ENCODE data around the gene GADL1. TPM values are rescaled to one million over a fixed set of nuclear protein-coding genes. Genes with fewer than 3 reads are reported as not detected.

The GADL1 gene, protein sequence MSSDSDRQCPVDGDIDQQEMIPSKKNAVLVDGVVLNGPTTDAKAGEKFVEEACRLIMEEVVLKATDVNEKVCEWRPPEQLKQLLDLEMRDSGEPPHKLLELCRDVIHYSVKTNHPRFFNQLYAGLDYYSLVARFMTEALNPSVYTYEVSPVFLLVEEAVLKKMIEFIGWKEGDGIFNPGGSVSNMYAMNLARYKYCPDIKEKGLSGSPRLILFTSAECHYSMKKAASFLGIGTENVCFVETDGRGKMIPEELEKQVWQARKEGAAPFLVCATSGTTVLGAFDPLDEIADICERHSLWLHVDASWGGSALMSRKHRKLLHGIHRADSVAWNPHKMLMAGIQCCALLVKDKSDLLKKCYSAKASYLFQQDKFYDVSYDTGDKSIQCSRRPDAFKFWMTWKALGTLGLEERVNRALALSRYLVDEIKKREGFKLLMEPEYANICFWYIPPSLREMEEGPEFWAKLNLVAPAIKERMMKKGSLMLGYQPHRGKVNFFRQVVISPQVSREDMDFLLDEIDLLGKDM
- not detected for total RNA-seq (ENCODE audit: unreplicated experiment)
- long read RNA-seq, partial matches to known transcripts: 0 of 1 reads
- long read RNA-seq, other reads (novel, unspliced or antisense): 1 of 1 reads

- H3K9me3 Mint-ChIP-seq (ENCODE audit: unreplicated experiment): peaks cover 8% of the 10 kb centered on the region
- peaks cover 17% of the 10 kb centered on the region for H3K4me1 Mint-ChIP-seq (ENCODE audit: low read depth, unreplicated experiment)
- H3K36me3 Mint-ChIP-seq (ENCODE audit: unreplicated experiment): no peaks in the 10 kb centered on the region
- no peak for TF ChIP-seq CTCF (IDR thresholded peaks at IDR 0.05; ENCODE audit: partially characterized antibody, unreplicated experiment)
- H3K4me3 Mint-ChIP-seq (ENCODE audit: unreplicated experiment): peak within 1 kb of the TSS; percentile 82
- DNase-seq: peak; percentile 70
- H3K27me3 Mint-ChIP-seq (ENCODE audit: unreplicated experiment): peaks cover 8% of the 10 kb centered on the region
- H3K27ac Mint-ChIP-seq (ENCODE audit: unreplicated experiment): no peak within 1 kb of the TSS
Observed at GRCh38 chr3:30894521-30895251, at the start of gene GADL1. Gene GADL1, minus strand, starts transcription at chr3:30894661. Its CDS starts 47 bp downstream, at chr3:30894614.

- no peak for DNase-seq
- Mint-ChIP-seq H3K27me3 (ENCODE audit: unreplicated experiment) (no peaks in the 10 kb centered on the region), H3K36me3 (ENCODE audit: unreplicated experiment) (no peaks in the 10 kb centered on the region), H3K4me1 (ENCODE audit: low read depth, unreplicated experiment) (no peaks in the 10 kb centered on the region), H3K4me3 (ENCODE audit: unreplicated experiment) (no peak overlapping the region), H3K27ac (ENCODE audit: unreplicated experiment) (no peak overlapping the region), H3K9me3 (ENCODE audit: unreplicated experiment) (peaks cover 2% of the 10 kb centered on the region)
- TF ChIP-seq CTCF (IDR thresholded peaks at IDR 0.05; ENCODE audit: partially characterized antibody, unreplicated experiment): no peak
Observed at GRCh38 chr3:30944124-30944523, 49.7 kb upstream of the GADL1 start.

- Mint-ChIP-seq H3K4me1 (ENCODE audit: low read depth, unreplicated experiment) (no peaks in the 10 kb centered on the region), H3K27me3 (ENCODE audit: unreplicated experiment) (no peaks in the 10 kb centered on the region), H3K27ac (ENCODE audit: unreplicated experiment) (no peak overlapping the region), H3K4me3 (ENCODE audit: unreplicated experiment) (no peak overlapping the region), H3K36me3 (ENCODE audit: unreplicated experiment) (no peaks in the 10 kb centered on the region), H3K9me3 (ENCODE audit: unreplicated experiment) (peaks cover 2% of the 10 kb centered on the region)
- no peak for TF ChIP-seq CTCF (IDR thresholded peaks at IDR 0.05; ENCODE audit: partially characterized antibody, unreplicated experiment)
- no peak for DNase-seq
Observed at GRCh38 chr3:30943206-30943605, 48.7 kb upstream of the GADL1 start.

- Mint-ChIP-seq H3K36me3 (ENCODE audit: unreplicated experiment) (no peaks in the 10 kb centered on the region), H3K27me3 (ENCODE audit: unreplicated experiment) (no peaks in the 10 kb centered on the region), H3K9me3 (ENCODE audit: unreplicated experiment) (peaks cover 2% of the 10 kb centered on the region), H3K4me3 (ENCODE audit: unreplicated experiment) (no peak overlapping the region), H3K4me1 (ENCODE audit: low read depth, unreplicated experiment) (no peaks in the 10 kb centered on the region), H3K27ac (ENCODE audit: unreplicated experiment) (no peak overlapping the region)
- DNase-seq: no peak
- no peak for TF ChIP-seq CTCF (IDR thresholded peaks at IDR 0.05; ENCODE audit: partially characterized antibody, unreplicated experiment)
Observed at GRCh38 chr3:30941342-30941741, 46.9 kb upstream of the GADL1 start.
